KOPT-K1 (cell line): Measurements from ENCODE around the gene LRRC4.

Experiments
- H3K27ac ChIP-seq: fragments of 200-600 bp; sonication (generic); 2 replicates; pipeline ENCODE4 v1.5.1; 2016; ENCODE audit warnings: antibody characterized with exemption, mild to moderate bottlenecking, low read depth, low read length; ENCODE audit not compliant: poor library complexity, severe bottlenecking
- H3K36me3 ChIP-seq: fragments of 200-600 bp; sonication (generic); 2 replicates; pipeline ENCODE4 v1.5.1; 2017; ENCODE audit warnings: antibody characterized with exemption, mild to moderate bottlenecking, low read length, moderate library complexity; ENCODE audit not compliant: insufficient read depth
- H3K9me3 ChIP-seq: fragments of 200-600 bp; sonication (generic); 2 replicates; pipeline ENCODE4 v1.5.1; 2017; ENCODE audit warnings: antibody characterized with exemption, low read length, mild to moderate bottlenecking; ENCODE audit not compliant: insufficient read depth, poor library complexity, severe bottlenecking

Gene LRRC4

DNA sequence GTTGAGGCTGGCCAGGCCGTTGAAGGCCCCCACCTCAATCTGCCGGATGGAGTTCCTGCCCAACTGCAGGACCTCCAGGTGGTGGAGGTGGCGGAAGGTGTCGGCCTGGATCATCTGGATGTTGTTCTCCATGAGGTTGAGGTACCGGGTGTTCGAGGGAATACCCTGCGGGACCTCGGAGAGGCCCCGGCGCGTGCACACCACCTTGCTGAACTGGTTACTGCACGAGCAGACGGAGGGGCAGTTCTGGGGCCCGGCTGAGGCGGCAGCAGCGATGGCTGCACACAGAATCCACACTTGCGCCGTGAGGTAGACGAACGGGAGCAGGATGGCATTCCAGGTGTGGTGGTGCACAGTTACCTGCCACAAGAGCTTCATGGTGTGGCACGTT is 979 bp downstream of the LRRC4 start:
- H3K9me3 ChIP-seq: no peaks in the 10 kb centered on the region
- peaks cover 22% of the 10 kb centered on the region for H3K36me3 ChIP-seq
- no peak overlapping the region for H3K27ac ChIP-seq

DNA sequence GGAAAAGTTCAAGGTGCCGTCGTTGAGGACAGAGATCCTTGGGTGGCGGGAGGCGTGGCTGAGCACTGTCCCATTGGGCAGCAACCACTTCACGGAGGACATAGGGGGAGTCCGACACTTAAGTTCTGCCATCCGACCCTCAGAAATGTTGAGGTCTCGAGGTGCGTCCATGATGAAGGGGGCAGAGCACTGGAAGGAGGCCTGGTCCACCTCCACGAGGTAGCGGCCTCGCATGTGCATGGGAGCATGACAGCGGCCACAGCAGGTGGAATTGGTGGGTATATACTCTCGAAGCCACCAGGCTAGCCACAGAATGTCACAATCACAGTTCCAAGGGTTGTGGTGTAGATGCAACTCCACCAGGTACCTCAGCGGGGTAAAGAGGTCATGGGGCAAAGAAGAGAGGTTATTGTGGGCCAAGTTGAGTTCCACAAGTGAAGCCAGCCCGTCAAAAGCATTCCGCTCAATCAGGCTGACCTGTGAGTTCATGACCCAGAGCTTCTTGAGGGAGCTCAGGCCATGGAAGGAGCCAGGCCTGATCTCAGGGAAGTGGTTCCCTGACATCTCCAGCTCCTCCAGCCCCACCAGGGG is 1.7 kb downstream of the LRRC4 start:
- Histone ChIP-seq H3K9me3 (no peaks in the 10 kb centered on the region), H3K27ac (no peak overlapping the region)

DNA sequence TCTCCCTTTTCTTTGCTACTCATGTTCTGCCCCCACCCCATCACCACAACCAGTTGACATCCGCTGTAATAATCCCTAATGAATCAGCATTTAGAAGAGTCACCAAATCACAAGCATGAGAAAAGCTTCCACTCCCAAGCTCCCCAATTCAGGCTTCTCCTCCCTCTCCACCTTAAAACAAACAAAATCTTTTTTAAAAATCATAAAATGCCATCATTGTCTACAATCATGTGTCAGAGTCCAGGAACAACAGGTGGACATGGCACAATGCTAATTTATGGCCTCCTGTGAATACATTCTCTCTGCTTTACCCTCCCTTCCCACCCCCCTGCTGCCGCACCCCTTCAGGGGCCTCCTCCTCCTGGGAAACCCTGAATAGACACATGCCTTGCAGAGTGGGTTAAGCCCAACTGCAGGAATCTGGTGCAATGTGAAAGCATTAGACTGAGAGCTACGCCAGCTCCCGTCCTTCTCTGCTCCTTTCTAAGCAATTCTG is 3.7 kb downstream of the LRRC4 start:
- H3K27ac ChIP-seq: no peak overlapping the region
- peaks cover 17% of the 10 kb centered on the region for H3K36me3 ChIP-seq
- H3K9me3 ChIP-seq: no peaks in the 10 kb centered on the region

More for the DNA sequence above, 1.7 kb downstream of the LRRC4 start:
- H3K36me3 ChIP-seq: peaks cover 17% of the 10 kb centered on the region

DNA sequence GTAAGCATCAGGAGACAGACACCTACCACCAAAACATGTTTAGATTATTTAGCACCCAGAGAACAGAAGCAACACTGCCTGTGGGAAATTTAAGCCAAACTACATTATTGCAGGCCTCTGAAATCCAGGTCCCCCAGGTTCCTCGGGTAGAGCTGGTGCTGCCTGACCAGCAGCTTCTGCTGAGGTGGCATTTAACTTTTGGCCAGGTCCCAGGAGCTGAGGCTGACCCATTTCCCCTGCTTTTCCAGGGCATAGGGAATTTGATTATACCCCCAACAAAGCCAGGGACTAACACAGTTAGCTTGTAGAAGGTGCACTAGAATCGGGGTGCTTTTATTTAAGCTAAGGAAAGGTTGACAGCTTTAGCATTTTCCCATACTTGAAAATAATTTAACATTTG is 4.7 kb downstream of the LRRC4 start:
- H3K9me3 ChIP-seq: no peaks in the 10 kb centered on the region
- peaks cover 25% of the 10 kb centered on the region for H3K36me3 ChIP-seq
- H3K27ac ChIP-seq: no peak overlapping the region

DNA sequence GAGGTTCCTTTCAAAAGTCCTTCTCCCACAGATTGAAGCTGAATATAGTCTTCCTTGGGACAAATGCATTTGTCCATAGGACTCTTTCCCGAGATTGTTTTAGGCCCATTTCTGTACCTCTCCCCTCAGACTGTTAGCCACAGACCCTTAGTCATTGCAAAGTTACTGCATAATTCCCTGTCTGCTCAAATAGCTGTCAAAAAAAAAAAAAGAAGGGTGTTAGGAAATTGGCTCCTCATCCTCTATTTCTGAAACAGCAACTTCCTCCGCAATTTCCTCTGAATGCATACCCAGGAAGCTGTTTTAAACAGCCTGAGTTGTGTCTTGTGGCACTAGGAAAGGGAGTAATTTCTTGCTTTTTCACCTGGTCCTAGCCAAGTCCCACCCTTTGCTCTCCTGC is 5.4 kb downstream of the LRRC4 start:
- peaks cover 31% of the 10 kb centered on the region for H3K36me3 ChIP-seq
- no peak overlapping the region for H3K27ac ChIP-seq
- H3K9me3 ChIP-seq: no peaks in the 10 kb centered on the region

DNA sequence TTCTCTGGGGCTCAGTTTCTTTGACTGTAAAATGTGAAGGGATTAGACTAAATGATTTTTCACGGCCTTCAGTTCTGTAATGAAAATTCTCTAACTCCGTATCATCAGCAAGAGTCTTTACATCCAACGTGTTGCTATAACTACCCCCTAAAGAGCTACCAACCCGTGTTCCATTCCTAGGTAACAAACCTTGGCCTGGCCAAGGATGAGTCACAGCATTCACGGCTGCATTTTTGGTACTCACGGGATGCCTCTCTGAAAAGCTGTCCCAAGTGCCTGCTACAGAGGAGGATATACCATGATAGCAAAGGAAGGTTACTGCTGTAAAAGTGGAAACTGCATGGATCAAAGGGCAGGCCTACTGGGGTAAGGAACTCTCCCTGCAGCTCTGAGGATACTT is 5.9 kb downstream of the LRRC4 start:
- H3K27ac ChIP-seq: no peak overlapping the region
- no peaks in the 10 kb centered on the region for H3K9me3 ChIP-seq
- peaks cover 36% of the 10 kb centered on the region for H3K36me3 ChIP-seq

DNA sequence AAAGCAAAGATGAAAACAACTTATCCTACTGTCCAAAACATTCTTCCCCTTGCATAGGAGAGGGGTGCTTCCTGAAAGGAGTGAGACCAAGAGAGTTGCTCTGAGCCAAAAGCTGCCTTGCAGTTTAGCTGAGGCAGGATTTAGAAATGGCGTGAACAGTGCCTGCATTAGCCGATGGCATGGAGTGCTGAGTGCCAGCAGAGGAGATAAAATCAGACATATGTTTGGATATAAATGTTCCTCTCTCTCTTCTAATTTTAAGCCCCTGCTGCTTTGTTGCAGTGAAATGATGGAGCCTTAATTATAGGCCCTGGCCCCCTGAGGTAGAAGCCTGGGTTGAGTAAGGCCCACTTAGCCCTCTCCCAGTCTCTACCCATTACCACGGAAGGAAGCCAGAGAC is 7.1 kb downstream of the LRRC4 start:
- Histone ChIP-seq H3K36me3 (peaks cover 34% of the 10 kb centered on the region), H3K9me3 (no peaks in the 10 kb centered on the region), H3K27ac (no peak overlapping the region)

DNA sequence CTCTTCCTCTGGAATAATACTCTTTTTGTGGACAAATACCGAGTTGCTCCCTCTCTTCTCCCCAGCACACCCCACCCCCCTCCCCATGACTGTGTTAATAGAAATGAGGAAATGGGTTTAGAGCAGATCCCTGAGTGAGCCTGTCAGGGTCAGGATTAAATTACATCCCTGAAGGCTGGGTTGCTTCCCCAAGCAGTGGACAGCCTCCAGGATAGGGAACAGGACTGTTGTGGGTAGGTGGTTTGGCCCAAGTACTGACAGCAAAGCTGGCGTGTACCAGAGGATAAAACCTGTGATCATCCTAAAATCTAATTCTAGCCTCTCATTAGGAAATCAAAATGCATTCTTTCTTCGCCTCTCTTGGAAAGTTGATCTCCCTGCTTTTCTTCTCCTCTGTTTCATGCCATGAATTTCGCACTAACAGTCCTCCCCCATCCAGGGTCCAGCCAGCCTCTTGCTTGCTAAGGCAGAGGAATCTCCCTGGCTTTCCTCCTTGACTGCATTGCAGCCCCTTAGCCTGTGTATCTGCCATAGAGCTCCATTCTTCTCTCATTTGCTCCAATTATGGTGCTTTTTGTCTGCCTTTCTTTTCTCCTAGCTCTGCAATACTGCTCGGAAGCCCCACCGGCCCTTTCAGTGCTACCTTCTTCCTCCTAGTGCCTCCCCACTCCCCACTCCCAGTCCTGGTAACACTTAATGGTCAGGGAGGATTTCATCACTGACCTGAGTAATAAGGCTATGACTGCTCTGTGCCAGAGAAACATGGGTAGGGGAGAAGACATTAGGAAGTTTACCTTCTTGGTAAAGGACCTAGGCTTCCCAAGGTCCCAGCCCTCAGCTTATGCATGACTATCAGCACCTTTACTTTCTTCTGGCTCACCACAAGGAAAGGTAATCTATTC is 8.4 kb downstream of the LRRC4 start:
- Histone ChIP-seq H3K36me3 (peaks cover 35% of the 10 kb centered on the region; the same call in 1 of the 2 replicates), H3K27ac (no peak overlapping the region), H3K9me3 (no peaks in the 10 kb centered on the region)

DNA sequence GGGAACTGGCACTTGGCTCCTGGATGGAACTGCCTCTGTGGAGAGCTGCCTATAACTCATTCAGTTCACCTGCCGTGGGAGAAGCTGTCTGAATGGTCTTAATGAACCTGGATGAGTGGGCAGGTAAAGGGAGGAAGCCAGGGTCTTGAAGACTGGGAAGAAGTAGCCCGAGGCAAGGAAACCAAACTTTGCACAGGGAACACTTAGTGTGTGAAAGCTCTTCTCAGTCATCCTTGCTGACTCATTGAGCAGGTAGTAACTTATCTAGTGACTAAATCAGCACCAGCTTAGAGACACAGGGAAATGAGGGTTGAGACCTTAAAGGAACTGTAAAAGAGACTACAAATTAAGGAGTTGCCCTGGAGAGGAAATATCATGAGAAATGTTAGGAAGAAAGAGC is 9.9 kb downstream of the LRRC4 start:
- Histone ChIP-seq H3K36me3 (peaks cover 41% of the 10 kb centered on the region; the same call in 1 of the 2 replicates), H3K27ac (no peak overlapping the region), H3K9me3 (no peaks in the 10 kb centered on the region)

DNA sequence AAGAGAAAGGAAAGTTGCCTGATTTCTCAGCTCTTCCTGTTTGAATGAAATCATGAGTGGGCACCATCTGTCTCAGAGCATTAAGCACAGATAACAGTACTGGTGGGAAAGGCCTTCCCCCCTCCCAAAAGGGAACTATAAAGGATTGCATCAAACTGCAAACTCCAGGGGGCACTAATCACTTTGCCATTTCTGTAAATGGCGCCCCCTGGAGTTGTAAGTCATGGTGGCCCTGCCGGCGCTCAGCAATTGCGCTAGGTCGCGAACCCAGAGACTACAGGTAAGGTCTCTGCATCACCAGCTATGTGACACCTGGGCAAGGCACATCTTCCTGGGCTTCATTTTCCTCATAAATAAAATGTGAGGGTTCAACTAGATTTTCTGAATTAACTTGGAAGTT is 11.1 kb downstream of the LRRC4 start:
- H3K27ac ChIP-seq: no peak overlapping the region
- no peaks in the 10 kb centered on the region for H3K9me3 ChIP-seq
- peaks cover 41% of the 10 kb centered on the region; the same call in 1 of the 2 replicates for H3K36me3 ChIP-seq

DNA sequence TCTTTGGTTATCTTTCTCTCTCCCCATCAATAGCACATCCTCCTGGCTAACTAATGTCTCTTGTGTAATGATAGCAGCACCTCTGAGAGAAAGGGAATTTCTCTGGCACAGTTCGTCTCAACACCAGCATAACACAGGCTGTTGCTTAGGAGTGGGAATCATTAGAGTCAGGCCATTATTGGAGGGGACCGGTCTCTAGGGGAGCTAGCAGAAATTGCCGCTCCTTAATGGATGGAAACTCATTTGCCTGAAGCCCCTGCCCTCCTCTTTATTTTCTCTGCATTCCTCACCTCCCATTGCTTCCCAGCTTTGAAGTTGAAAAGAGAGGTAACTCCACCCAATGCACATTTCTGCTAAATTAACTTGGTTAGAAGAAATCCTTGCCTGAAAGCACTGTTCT is 11.9 kb downstream of the LRRC4 start:
- no peaks in the 10 kb centered on the region for H3K9me3 ChIP-seq
- no peak overlapping the region for H3K27ac ChIP-seq
- peaks cover 42% of the 10 kb centered on the region; the same call in 1 of the 2 replicates for H3K36me3 ChIP-seq

DNA sequence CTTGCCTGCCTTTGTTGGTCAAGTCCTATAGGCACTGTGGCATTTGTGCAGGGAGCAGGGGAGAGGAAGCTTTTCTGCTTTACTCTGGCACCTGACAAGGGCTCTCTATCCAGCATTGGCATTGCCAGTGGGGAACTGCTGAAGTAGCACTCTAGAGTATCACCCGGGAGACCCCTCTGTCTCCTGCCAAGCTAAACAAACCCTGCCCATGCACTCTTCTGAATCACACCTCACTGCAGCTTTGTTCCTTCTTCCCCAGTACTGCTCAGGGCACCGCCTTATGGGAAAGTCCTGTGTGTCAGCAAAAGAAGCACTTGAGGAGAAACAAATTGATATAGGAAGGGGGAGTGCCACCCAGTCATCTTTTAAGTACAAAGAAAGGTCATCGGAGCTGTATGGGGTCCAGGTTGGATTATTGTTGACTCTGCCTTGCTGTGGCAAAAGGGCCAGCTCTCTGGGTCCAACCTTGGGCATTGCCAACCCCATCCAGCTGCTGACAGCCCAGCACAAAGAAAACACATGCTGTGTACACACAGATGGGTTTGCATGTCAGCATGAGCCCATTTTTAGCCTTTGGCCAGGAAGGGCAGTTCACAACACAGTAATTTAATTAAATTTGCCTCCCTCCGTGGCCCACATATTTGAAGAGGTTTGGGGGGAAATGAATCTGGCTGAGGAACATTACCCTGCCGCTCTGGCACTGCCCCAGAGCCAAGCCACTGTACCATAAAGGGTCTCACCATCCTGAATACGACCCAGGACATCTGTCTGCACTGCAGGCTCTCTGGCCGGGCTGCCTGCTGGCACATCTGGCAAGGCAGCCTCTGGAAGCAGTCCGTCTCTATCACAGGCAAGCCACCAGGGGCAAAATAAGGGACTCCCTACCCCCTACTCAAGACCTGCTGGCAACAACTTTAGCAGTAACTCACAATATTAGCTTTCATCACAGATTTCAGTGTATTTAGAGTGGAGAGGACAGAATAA is 13.1 kb downstream of the LRRC4 start:
- H3K36me3 ChIP-seq: peaks cover 53% of the 10 kb centered on the region
- H3K27ac ChIP-seq: no peak overlapping the region
- H3K9me3 ChIP-seq: no peaks in the 10 kb centered on the region

DNA sequence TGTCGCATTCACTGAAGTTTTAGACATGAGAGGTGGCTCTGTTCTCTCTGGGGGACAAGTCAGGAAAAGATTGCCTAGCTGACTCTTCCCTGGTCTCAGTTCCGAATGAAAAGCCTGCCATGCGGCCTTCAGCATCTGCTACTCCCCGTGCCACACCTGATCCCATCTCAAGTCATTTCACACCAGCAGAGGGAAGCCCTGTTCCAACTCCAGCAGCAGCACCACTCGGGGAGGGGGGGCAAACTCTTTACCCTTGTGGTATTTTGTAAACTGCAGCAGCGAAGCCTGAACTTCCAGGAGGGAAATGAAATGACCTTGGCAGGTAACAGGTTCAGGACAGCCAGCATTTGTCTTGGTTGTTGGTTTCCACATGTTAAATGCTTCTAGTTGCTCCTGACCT is 13.8 kb downstream of the LRRC4 start:
- no peaks in the 10 kb centered on the region for H3K9me3 ChIP-seq
- no peak overlapping the region for H3K27ac ChIP-seq

DNA sequence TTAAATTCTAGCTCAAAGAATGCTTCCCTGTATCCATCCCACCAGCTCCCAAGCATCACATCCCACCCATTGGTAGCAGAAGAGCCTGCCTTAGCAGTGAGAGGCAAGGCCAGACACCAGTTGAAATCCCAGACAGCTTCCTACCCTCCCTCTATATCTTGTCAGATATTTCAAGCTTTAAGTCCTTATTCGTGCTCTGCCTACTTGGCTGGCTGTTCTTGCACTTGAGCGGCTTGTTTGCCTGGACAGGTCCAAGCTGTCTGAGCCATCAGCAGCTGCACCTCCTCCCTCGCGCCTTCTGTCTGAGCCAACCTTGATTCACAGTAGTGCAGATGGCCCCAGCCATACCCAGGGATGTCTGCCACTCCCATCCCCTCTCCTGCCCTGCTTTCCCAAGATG is 16.4 kb downstream of the LRRC4 start:
- Histone ChIP-seq H3K9me3 (no peaks in the 10 kb centered on the region), H3K27ac (no peak overlapping the region), H3K36me3 (peaks cover 46% of the 10 kb centered on the region)

More for the DNA sequence above, 13.8 kb downstream of the LRRC4 start:
- peaks cover 60% of the 10 kb centered on the region for H3K36me3 ChIP-seq
